CD4-positive, alpha-beta T cell treated with Interferon gamma for 1 hour (primary cell): ENCODE results near the gene TSC22D3.

Experiments
- DNase-seq: peaks from one replicate; pipeline ENCODE4 v3.0.0-alpha.2; 2020

The TSC22D3 gene

DNA sequence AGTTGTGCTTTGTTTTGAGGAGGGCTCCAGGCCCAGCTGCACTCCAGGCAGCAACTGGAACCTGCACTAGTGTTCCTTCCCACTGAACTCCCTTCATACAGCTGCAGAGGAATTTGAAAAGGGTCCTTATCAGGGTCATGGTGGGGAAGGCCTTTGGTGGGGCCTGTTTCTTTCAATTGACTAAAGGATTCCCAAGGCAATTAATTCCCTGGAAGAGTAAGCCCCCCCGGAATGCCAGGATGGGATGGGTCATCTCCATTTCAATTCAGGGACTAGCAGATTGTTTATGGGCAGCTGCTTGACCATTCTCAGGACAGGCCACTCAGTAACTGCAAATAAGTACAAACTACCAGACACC lies 45.3 kb downstream of the TSC22D3 start:
- no peak for DNase-seq

DNA sequence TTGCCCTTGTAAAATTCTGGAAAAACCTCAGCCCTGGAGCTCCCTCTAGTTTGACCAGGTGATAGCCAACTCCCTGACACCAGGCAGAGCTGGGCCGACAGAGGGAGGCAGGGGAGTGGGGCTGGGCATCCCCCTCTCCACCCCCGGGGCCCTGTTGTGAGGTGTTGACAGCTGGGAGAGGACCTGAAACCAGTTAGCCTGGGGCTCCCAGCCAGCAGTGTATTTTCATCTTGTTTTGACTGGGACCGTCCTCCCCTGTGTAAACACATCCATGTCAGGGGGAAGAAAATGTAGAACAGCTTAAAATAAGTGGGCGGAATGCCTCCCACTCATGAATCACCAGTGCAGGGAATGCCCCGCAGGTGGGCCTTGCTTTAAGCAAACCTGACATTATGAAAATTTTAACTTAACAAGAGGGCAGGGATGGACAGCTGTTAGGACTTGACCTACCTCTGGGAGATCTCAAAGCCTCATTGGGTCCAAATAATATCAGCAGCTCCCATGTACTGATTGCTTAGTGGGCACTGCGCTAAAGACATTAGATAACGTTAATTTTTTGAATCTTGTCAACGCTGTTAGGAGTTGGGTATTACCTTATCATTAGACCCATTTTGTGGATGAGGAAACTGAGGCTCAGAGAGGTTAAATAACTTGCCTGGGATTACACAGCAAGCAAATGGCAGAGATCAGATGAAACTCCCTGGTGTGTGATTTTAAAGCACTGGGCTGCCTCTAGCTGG lies 45.9 kb downstream of the TSC22D3 start:
- no peak for DNase-seq

DNA sequence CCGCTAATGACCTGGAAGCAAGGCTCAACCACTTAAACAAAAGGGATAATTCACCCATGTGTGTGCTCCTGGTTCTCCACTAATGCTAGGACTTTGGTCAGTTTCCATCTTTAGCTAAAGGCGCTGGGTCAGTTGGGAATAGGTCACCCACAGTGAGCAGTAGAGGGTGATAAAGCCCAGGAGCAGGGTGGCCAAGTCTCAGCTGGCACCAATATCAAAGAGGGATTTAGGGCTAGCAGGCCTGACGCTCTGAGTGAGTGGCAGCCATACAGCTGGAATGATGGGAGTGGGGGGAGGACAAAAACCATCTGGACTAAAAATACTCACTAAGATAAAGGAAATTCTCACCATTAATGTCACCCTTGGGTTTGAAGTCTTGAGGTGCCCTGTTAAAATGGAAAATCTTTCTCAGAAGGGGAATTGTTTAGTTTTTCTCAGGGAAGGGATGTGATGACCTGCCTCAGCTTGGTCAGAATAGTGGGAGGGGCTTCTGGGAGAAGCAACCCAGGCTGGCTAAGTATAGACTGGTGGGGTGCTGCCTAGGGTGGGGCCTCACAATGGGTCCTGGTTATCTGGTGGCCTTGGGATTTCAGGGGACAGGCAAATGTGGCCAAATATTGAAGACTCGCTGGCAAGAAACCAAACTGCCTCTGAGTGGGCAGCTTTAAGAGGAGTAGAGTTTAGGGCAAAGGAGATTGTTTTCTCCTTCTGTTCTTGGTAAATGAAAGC lies 47.1 kb downstream of the TSC22D3 start:
- no peak for DNase-seq

DNA sequence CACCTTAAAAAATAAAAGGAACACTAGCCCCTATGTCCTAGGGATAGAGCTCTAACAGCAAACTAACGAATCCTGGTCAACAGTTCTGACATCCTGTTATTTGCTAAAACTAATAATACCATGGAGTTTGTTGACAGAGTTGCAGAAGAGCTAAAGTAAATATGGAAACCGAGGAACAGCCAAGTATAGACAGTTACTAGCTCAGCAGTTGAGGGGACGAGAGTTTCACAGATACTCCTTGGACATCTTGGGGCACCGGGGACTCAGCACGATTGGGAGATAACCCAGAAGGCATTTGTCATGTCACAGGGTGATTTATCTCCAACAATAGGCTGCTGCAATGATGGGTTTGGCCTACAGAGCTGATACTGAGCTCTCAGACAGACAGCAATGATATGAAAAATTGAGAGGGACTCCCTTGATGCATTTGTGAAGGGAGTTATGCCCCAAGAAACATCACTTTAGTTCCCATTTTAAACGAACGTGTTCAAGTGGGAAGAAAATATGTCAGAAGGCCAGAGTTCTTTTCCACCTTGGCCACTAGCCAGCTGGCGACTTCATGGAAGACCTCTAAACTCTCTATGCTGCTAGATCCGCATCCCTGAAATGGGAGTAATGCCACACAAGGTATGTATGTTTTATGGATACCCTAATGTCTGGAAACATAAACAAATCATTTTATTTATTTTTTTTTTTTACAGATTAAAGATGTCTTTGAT lies 48.6 kb downstream of the TSC22D3 start:
- no peak for DNase-seq

DNA sequence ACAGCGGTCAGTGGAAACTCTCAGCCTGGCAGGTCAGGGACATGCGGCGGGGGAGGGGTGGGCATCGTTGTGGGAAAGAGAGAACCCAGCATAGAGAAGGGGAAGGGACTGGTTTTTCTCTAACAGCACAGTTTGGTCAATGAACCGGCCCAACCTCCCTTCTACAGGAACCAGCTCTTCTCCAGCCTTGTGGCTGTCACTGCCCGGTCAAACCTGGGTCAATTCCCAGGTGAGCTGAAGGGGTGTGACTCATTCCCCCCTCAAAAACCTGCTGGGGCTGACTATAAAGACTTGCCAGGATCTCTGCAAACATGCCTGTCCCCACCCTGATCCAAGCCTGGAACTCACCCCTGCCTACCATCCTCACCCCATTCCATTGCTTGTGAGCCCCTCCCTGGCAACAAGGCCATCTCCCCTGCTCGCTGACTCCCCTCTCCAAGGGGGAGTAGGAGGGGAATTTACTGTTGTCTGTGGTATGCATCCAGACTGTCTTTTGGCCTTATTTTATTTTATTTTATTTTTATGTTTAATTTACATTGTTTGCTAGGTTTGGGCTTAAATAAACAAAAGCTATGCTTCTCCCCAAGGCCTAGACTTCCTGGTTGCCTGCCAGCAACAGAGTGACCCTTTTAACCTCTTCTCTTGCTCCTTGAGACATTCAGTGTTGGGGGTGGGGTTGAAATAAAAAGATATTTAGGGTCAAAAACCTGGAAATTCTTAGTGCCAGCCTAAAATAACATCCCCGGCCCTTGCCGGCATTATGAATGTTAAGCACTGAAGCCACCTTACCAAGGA lies 49.6 kb downstream of the TSC22D3 start:
- no peak for DNase-seq

DNA sequence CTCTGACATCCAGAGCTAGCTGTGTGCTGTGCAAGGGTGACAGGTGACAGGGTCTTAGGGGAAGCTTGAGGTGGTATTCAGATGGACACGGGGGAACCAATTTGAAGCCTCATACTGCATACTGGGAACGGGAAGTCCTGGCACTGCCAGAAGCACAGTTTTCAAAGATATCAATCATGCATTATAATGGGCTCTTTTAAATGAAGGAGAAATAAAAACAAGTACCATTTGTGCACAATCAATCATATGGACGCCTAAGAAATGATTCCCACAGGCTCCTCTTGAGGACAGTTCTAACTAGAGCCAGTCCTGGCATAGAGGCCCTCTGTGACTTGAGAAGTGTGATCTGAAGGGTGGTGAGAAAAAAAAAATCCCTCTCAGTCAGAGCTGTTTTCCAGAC lies 50.9 kb downstream of the TSC22D3 start:
- no peak for DNase-seq

DNA sequence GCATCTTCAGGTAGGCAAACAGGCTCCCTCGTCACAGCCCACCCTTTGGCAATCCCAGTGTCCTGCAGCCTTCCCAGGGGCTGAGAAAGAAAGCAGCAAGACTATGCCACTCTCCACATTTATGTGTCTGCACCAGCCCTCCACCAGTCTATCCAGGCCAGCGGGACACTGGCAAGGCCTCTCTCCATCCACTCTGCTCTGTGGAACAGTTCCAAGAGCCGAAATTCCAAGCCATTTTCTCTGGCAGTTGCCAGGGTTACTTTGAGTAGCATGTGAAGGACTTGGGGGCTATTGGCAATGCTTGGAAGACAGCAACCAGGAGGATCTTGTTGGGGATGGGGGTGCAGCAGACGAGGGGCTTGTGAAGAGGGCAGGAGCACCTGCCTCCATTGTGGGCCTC lies 52.1 kb downstream of the TSC22D3 start:
- no peak for DNase-seq

DNA sequence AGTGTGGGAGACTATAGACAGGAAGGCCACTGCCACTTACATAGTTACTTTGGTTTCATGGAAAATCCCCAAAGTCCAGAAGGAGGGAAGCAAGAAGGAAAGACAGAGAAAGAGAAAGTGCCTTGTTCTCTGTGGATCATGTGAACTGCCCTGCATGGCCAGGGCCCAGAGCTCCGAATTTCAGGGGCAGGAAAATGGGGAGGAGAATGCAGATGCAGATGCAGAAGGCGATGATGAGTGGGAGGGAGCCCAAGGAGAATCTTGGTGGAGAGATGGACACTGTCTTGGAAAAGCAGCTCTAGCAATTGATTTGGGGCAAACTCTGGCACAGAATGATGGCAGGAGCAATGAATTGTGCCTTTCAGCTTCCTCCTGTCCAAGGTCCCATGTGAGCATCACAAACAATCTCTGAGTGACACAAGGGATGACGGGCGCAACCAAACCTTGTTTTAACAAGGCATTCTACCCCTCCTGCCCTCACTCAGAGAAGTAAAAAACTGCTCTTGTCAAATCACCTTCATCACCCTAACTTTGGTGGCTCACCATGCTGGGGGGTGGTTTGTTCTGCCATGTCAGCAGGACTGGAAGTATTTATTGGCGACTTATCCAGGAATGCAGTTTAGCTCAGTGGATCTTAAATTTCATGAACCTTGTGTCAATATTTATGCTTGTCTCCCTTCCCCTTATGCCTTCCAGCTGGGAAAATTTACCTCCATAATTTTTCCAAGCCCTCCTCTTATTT lies 53.5 kb downstream of the TSC22D3 start:
- DNase-seq, result no peak

DNA sequence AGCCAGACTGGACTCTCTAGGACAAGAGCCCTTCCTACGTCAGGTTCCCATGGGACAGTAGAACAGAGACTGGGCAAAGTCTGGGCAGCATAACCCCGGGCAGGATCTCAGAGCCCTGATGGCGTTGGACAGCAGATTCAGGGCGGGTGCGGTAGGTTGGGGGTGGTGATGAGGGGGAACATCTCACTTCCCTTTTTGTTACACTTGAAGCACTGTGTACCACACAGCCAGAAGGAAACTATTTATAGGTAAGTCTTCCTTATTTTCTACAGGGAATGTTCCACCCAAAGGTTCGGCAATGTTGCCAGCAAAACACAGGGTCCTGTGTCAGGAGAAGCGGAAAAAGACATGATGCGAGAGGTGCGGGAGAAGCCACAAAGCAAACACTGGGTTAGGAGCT lies 54.3 kb downstream of the TSC22D3 start:
- DNase-seq, result peak; percentile 22

DNA sequence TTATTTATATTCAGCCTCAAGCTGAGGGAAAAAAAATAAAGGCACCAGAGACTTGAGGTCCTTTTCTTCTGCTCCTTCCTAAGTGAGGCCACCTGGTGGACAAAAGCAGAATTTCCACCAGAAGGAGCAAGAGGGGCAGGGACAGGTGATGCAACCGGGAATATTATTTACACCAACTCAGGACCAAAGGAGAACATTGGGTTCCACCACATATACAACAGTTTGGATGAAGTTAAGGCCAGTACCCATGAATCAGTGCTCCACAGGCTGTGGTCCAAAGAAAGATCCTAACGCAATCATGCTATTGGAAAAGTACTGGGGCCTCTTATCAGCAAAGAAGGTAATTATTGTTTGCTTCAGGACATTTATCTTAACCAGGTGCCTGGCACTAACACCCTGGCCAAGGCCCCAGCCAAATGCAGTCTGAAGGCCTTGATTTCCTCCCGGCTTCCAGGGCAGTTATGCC lies 57.4 kb downstream of the TSC22D3 start:
- DNase-seq, result peak; percentile 74

DNA sequence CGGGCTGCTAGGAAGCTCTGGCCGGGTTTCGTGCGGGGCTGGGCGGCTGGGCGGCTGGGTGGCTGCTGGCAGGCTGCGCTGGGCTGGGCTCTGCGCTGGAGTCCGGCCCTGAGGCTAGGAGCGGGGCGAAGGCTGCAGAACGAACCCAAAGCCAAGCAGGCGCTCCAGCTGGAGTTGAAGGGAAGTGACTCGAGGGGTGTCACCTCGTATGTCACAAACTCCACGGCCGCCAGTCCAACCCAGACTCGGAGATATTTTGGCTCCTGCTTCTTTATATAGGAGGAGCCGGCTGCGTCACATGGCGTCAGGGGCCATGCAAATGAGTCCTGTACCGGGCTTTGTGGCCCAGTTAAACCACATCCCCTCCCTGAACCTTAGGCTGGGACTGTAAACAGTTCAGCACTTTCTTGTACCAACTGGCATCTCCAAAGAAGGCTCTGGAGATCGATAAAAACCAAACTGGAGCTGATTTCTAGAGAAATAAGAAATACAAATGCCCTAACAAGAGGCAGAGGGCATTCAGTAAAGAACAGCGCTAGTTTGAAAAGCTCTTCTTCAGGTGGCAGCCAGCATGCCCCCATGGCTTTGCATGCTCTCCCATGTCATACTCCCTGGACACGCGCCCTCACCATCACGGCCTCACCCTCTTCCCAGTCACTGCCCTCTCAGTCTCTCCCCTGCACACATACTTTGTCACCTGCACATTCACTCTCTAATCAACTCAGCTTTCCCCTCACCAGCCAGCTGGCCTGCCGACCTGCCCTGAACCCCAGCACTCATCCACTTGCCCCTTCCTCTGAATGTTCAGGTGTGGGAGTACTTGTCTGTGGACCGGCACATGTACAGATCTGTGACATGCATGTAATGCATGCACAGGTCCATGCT lies 58.5 kb downstream of the TSC22D3 start:
- peak; percentile 95 for DNase-seq

DNA sequence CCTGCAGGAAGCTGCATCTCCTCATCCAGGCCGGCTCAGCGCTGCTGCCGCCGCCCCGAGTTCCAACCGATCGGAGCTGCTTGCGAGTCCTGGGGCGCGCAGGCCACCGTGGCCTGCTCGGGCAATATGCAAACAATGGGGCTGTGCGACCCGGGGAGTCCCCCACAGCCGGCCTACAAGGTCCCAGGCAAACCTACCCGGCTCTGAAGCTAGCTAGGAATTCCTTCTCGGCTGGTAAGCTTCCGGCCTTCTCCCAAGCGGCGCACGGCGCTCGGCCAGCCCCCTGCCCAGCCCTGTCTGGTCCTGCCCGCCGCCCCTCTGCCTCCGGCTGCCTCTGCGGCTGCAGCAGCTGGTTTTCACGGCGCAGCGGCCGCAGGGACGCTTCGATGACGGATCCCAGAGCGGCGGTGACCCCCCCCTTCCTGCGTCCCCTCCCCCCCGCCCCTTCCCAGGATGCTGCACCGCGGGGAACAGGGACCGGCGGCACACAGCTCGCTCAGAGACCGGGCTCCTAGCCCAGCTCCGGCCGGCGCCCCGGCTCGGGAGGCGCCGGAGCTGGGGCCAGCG lies 59.4 kb downstream of the TSC22D3 start:
- DNase-seq, result peak; percentile 22

DNA sequence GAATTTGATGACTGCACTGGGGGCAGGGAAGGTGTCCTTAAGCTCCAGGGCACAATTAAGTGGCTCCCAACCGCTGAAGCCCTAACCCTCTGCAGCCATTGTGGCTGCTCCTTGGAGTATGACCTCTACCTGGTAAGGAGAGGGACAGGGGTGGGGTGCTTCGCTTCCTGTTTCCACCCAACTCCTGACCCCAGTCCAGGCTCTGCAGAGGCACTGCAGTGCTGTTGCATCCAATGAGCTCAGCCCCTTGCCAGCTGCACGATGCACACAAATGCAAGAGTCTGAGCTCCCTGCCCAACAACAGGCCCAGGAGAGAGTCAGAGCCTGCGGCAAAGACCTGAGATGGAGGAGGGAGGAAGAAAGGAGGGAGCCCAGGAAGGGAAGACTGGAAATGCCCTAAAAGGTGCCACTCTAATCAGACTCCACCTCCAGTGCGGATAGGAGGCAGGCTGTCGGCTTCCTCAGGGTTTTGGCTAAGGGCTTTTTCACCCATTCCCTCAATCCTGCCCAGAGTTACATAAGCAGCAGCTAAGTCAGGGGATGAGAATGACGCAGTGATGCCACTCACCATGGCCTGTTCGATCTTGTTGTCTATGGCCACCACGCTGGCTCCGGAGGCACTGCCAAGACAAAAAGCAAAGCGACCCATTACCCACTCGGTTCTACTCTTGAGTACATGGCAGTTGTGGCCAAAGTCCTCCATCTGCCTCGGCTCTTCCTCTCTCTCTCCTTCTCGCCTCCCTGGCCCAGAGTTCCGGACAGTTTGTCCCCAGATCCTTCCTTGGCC lies 60.1 kb downstream of the TSC22D3 start:
- DNase-seq, result peak; percentile 25

DNA sequence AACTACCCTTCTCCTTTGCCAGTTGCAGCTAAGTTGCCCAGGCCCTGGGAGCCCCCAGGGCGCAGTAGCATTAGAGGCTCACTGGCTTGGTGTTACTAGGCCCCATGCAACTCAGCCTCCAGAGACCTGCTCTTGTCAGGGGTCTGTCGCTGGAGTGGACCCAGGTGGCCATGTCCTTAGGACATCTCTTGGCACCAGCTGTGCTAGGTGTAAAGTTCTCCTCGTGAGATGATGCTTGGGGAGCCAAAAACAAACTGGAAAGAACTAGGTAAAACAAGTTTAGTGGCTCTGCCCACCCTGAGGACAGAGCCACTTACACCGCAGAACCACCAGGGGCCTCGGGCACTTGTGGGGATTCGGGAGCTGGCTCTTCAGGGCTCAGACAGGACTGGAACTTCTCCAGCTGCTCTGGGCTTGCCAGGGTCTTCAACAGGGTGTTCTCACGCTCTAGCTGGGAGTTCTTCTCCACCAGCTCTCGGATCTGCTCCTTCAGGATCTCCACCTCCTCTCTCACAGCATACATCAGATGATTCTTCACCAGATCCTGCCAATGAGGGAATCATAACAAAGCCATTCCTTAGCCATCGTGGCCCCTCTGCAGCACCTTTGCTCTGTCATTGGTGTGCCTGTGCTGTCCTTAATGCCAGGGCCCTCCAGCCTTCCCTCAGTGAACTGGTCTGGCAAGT lies 61.2 kb downstream of the TSC22D3 start:
- peak; percentile 53 for DNase-seq

DNA sequence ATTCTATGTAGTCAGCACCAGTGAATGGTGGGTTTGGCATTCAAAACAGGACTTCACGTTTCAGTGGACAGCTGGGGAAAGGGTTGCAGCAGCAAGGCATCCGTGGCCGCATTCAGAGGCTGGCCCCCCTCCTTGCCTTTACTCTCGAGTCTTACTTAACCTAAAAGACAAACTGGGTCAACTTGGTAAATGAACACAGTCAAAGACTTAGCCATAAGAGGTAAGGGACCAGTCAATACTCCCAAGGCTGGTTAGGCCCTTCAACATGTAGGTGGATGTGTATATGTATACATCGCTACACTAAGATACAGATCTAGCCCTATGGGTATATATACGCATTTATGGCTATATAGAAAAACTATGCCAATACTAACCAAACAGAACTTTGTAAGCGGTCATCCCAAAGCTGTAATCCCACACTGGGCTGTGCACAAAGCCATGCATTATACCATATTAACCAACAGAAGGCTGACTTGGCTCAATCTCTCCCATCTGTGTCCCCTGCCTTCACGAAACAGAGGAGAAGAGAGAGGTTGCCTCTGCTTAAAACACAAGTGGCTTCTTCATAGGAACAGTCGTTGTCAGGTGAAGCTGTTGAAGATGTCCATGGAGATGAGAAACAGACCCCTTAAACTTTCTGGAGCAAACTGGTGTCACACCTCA lies 61.9 kb downstream of the TSC22D3 start:
- DNase-seq, result peak; percentile 60

DNA sequence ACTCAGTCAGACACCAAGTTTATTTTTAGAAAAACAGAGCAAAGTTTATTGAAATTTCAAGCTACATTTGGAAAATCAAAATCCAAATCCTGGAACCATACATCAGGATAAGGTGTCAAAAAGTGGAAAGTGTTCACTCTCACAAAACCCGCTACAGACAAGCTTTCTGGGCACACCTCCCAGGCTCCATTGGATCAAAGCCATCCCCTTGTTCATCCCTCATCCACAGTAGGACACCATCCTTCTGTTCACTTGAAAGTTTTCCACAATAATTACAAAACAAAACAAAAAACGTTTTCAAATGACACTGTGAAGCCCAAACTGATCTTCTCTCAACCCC lies 62.4 kb downstream of the TSC22D3 start:
- DNase-seq, result no peak

DNA sequence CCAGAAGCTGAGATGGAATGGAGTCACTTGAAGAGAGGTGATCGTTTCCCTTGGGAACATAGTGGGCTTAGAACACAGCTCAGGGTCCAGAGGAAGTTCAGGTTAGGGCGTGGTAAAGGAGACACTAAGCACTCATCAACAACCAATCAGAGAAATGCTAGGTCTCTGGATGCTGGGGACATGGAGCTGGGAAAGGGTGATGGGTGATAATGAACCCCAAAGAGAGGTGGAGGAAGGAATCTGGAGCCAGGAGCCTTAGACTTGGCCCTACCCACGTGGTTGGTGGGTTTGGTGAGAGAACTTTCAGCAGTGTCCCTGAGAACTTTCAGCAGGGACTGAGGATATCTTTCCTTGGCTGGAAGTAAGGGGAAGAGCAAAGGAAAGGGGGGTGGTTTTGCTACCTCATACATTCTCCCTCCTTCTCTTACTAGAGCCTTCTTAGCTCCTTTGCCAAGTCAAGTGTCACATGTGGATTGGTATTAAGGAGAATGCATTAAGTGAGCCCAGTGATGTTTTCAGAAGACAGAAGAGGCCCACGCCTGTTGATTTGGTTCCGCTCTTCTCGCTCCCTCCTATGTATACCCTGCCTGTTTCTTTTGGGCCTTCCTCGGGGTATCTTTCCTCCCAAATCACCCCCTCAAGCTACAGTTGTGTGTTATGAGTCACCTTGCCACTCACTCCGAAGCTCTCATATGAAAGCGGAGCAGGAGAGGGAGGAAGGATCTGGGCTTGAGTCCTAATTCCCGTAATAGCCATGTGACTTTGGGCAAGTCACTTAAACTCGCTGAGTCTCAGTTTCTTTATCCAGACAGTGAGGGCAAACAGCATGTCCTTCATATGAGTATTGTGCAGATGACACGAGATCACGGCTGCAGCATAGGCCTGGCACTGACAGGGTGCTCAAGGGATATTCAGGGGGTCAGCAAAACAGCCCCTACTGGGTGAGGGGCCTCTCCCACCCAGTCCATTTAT lies 63.1 kb downstream of the TSC22D3 start:
- peak; percentile 81 for DNase-seq
